Heart right ventricle (tissue), 16 donors: Measurements from ENCODE around the gene PKHD1. TPM values are rescaled to one million over a fixed set of nuclear protein-coding genes. Genes with fewer than 3 reads are reported as not detected.

ENCODE experiments used
- ATAC-seq, 8 donors: fragments of 200-7000 bp; cut with Tn5 transposase; one replicate each; pipeline ENCODE4 v1.9.1; 2020; ENCODE audit warnings: mild to moderate bottlenecking in 8 of 8, moderate library complexity in 8 of 8, moderate number of reproducible peaks in 1 of 8
- DNase-seq, 2 donors: peaks; one replicate each; pipeline ENCODE4 v3.0.0-alpha.2; 2020
- H3K27ac ChIP-seq, 10 donors: fragments of 200-600 bp; sonication (generic) in 2 of 10; one replicate each; pipeline versions ENCODE4 v1.5.0 to v1.8.0; 2020 to 2022; ENCODE audit warnings: mild to moderate bottlenecking in 3 of 10
- H3K27me3 ChIP-seq, 7 donors: fragments of 200-600 bp; one replicate each; pipeline ENCODE4 v1.8.0; 2021 to 2022; ENCODE audit warnings: mild to moderate bottlenecking in 2 of 7
- H3K36me3 ChIP-seq, 9 donors: fragments of 200-600 bp; sonication (generic) in 1 of 9; one replicate each; pipeline versions ENCODE4 v1.5.0 to v1.8.0; 2020 to 2022; ENCODE audit warnings: mild to moderate bottlenecking in 2 of 9
- H3K4me1 ChIP-seq, 9 donors: fragments of 200-600 bp; sonication (generic) in 1 of 9; one replicate each; pipeline versions ENCODE4 v1.5.0 to v1.8.0; 2020 to 2022; ENCODE audit warnings: mild to moderate bottlenecking in 4 of 9
- H3K4me3 ChIP-seq, 10 donors: fragments of 200-600 bp; sonication (generic) in 2 of 10; one replicate each; pipeline versions ENCODE4 v1.5.0 to v1.8.0; 2020 to 2022; ENCODE audit warnings: mild to moderate bottlenecking in 7 of 10, moderate library complexity in 2 of 10
- H3K9me3 ChIP-seq, 11 donors: fragments of 200-600 bp in 10 of 11; sonication (generic) in 2 of 11; one replicate each; pipeline versions ENCODE4 v1.5.0 to v1.8.0; 2013 to 2022; ENCODE audit warnings: mild to moderate bottlenecking in 2 of 11, control low read depth in 1 of 11, moderate library complexity in 1 of 11
- whole genome bisulfite sequencing, 2 donors: extraction: QIAGEN DNeasy Blood & Tissue Kit; methylation state at CpG; one replicate each; pipeline ENCODE4 v1.1.7; 2013; ENCODE audit warnings: inconsistent platforms in 1 of 2; 5-methylcytosine and 5-hydroxymethylcytosine counted together
- intact Hi-C, 10 donors: fragments of 100-400 bp; cut with DNase I; formaldehyde crosslinking; loops; one replicate each; pipeline versions ENCODE4 v1.11.1 to v1.14.2; 2022
- polyA plus RNA-seq, 2 donors: library from polyadenylated mRNA; stranded (reverse); fragments of 200-250 nt; gene quantifications; one replicate each; pipeline ENCODE4 v1.2.3, GENCODE V29; 2013
- total RNA-seq, 10 donors: library from RNA; stranded (reverse); fragmentation: NEBNext Ultra II Directional in 3 of 10; extraction: Animal tissue kit (Norgen Biotek cat#: 25700) in 3 of 10; gene quantifications; one replicate each; pipeline versions ENCODE4 v1.2.1 to v1.2.4, GENCODE V29; 2021 to 2023
- TF ChIP-seq, protein P1 (sequence below), 9 donors: fragments of 200-600 bp; sonication (generic) in 2 of 9; IDR thresholded peaks; one replicate each; pipeline versions ENCODE4 v1.5.0 to v1.8.0; 2021 to 2022; ENCODE audit warnings: antibody characterized with exemption in 9 of 9, mild to moderate bottlenecking in 5 of 9, moderate library complexity in 1 of 9
- donor health status: Arrhythmogenic right ventricular cardiomyopathy.
- donor health status: ischemic (EF 13 %, LVEDD 7.1; RV severe dilation, severe dysfunction).
- donor health status: healthy with polysubstance abuse.
- donor health status: DM: no; HTN: yes; CAD: no.
- donor health status: DM: no; HTN: no; CAD: no.
- donor health status: ischemic (EF 25% LVEDD 6.9; RV normal size, moderate dysfunction).
- donor health status: ischemic (EF 25% LVEDD 5.7; RV mildly dilated, moderate dysfunction).
- donor health status: healthy.
- donor health status: DM: yes; HTN: yes; CAD: no.
- donor health status: Ischemic cardiomyopathy.
- donor health status: ischemic (EF 35%, LVEDD 5.7; RV mildly dilated, moderate dysfunction).
- donor health status: nonischemic (EF 11% LVEDD 7.7; RV severe dilation, severe dysfunction).
- donor health status: DM: yes; HTN: yes; CAD: no.
- donor health status: PGD.
- donor health status: ischemic (EF 29% LVEDD 5.4; RV normal size, mild dysfunction).
- donor health status: nonischemic (EF 23%, LVEDD 6.1; RV moderate dilation, normal function).

Gene PKHD1
- total and polyA plus RNA-seq, 12 donors = under 0.01 to 0.07 (median 0.02) TPM; not detected in 7

- Histone ChIP-seq H3K9me3 (peaks cover 0 to 6% (median 0%) of the 10 kb centered on the region in 11 donors), H3K27ac (no peak overlapping the region), H3K4me3 (no peak overlapping the region), H3K4me1 (no peaks in the 10 kb centered on the region), H3K27me3 (no peaks in the 10 kb centered on the region), H3K36me3 (no peaks in the 10 kb centered on the region)
- ATAC-seq (no peak), DNase-seq (no peak)
- TF ChIP-seq, protein P1, sequence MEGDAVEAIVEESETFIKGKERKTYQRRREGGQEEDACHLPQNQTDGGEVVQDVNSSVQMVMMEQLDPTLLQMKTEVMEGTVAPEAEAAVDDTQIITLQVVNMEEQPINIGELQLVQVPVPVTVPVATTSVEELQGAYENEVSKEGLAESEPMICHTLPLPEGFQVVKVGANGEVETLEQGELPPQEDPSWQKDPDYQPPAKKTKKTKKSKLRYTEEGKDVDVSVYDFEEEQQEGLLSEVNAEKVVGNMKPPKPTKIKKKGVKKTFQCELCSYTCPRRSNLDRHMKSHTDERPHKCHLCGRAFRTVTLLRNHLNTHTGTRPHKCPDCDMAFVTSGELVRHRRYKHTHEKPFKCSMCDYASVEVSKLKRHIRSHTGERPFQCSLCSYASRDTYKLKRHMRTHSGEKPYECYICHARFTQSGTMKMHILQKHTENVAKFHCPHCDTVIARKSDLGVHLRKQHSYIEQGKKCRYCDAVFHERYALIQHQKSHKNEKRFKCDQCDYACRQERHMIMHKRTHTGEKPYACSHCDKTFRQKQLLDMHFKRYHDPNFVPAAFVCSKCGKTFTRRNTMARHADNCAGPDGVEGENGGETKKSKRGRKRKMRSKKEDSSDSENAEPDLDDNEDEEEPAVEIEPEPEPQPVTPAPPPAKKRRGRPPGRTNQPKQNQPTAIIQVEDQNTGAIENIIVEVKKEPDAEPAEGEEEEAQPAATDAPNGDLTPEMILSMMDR (IDR thresholded peaks at IDR 0.05) = no peak
- intact Hi-C loops = no loop called here
- 68 to 77% methylated on average over 3 of the region's 3 CpGs for WGBS, 2 donors
Observed at GRCh38 chr6:52125139-52125538, 37.7 kb upstream of the PKHD1 start.

DNA sequence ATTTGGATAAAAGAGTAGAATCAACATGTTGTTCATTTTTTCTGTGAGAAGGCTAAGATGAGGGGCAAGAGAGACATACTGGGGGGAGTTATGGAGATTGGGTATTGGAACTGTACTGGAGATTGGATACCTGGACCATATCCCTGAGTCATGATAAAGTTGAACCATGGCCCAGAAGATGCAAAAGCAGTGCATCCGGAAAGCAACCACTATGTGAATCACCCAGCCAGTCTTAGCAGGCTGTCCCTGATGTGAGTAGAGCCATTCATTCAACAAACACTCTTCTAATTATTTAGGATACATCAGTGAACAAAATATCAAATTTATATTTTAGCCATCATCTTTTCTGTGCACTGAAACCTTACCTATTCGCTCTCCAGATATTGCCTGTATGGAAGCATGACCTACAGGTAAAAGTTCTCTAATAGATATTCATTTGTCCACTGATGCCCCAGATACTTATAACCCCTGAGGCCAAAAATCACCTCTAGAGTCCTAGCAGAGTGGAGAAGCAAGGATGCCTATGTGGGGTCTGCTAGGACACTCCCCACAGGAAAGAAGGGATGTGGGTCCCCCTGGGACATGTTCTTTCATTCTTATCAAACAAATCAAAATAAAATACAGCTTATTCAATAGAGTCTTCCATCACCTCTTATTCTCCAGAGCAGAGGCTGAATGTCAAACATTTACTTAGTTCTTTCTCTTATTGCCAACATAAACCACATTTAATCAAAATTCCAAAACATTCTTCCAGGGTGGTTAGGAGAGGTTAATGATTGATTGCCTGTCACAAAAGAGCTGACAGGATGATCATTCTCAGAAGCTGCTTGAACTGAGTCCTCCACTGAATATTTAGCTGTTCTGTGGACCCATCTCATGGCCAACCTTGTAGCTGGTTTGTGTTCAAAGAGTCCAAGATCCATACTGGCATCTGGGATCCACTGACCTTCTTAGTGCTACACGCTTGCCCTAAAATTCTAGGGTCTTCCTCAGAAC, 37.0 kb upstream of the PKHD1 start:
- H3K4me3 ChIP-seq = no peak overlapping the region
- TF ChIP-seq, protein P1 (IDR thresholded peaks at IDR 0.05) = no peak
- H3K27me3 ChIP-seq = no peaks in the 10 kb centered on the region
- DNase-seq (no peak), ATAC-seq (no peak)
- no peak overlapping the region for H3K27ac ChIP-seq
- H3K9me3 ChIP-seq = peaks cover 0 to 9% (median 4%) of the 10 kb centered on the region in 11 donors
- intact Hi-C loops = no loop called here
- H3K36me3 ChIP-seq = no peaks in the 10 kb centered on the region
- WGBS, 2 donors = 91 to 93% methylated on average over 3 of the region's 3 CpGs
- H3K4me1 ChIP-seq = no peaks in the 10 kb centered on the region

DNA sequence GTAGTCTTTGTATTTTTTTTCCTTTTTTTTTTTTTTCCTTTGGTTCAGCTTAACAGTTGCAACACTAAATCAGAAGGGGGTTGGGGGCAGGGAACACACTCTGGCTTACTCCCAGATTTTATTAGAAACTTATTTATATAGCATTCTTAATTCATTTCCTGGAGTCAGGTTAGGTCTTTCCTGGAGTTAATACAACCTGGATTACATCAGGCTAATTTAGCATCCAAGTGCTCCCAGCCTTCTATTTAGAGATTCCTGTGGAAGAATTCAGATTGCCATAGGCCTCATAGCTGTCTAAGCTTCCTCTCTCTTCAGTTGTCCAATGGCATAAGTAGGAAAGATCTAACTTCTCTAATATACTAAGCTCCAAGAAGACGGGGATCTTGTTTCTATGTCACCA, 35.8 kb upstream of the PKHD1 start:
- Histone ChIP-seq H3K4me3 (no peak overlapping the region), H3K4me1 (no peaks in the 10 kb centered on the region), H3K27me3 (no peaks in the 10 kb centered on the region), H3K36me3 (no peaks in the 10 kb centered on the region), H3K9me3 (peaks cover 0 to 17% (median 9%) of the 10 kb centered on the region in 11 donors), H3K27ac (no peak overlapping the region)
- ATAC-seq (no peak), DNase-seq (no peak)
- WGBS, 2 donors = 82 to 90% methylated on average over 1 of the region's 1 CpG
- TF ChIP-seq, protein P1 (IDR thresholded peaks at IDR 0.05) = no peak
- intact Hi-C loops = no loop called here

- DNase-seq (no peak), ATAC-seq (no peak)
- Histone ChIP-seq H3K27ac (no peak overlapping the region), H3K9me3 (peaks cover 0 to 17% (median 9%) of the 10 kb centered on the region in 11 donors), H3K36me3 (no peaks in the 10 kb centered on the region), H3K4me1 (no peaks in the 10 kb centered on the region), H3K4me3 (no peak overlapping the region), H3K27me3 (no peaks in the 10 kb centered on the region)
- TF ChIP-seq, protein P1 (IDR thresholded peaks at IDR 0.05) = no peak
- intact Hi-C loops = no loop called here
- WGBS, 2 donors = 70 to 76% methylated on average over 1 of the region's 1 CpG
Observed at GRCh38 chr6:52117352-52117751, 29.9 kb upstream of the PKHD1 start.
